Ishikawa (cell line): ENCODE data around the gene RASGEF1C.

ENCODE experiments used
- CEBPB ChIP-seq: IDR thresholded peaks from 2 replicates; pipeline ENCODE4 v1.6.1; 2012
- CREB1 ChIP-seq: IDR thresholded peaks from 2 replicates; pipeline ENCODE4 v1.6.1; 2012; ENCODE audit warnings: low read depth
- EGR1 ChIP-seq: IDR thresholded peaks from 2 replicates; pipeline ENCODE4 v1.6.1; 2012
- EP300 ChIP-seq: IDR thresholded peaks from 2 replicates; pipeline ENCODE4 v1.6.1; 2012; ENCODE audit warnings: borderline replicate concordance
- FOXM1 ChIP-seq: IDR thresholded peaks from 2 replicates; pipeline ENCODE4 v1.6.1; 2012; ENCODE audit warnings: low read depth, borderline replicate concordance
- MAX ChIP-seq: IDR thresholded peaks from 2 replicates; pipeline ENCODE4 v1.6.1; 2012
- NFIC ChIP-seq: IDR thresholded peaks from 2 replicates; pipeline ENCODE4 v1.6.1; 2012
- RAD21 ChIP-seq: IDR thresholded peaks from 2 replicates; pipeline ENCODE4 v1.6.1; 2012; ENCODE audit warnings: low read depth
- TAF1 ChIP-seq: IDR thresholded peaks from 2 replicates; pipeline ENCODE4 v1.6.1; 2012; ENCODE audit warnings: low read depth, mild to moderate bottlenecking
- TCF12 ChIP-seq: IDR thresholded peaks from 2 replicates; pipeline ENCODE4 v1.6.1; 2012; ENCODE audit warnings: low read depth
- TEAD4 ChIP-seq: IDR thresholded peaks from 2 replicates; pipeline ENCODE4 v1.6.1; 2012
- USF1 ChIP-seq: IDR thresholded peaks from 2 replicates; pipeline ENCODE4 v1.6.1; 2012
- YY1 ChIP-seq: IDR thresholded peaks from 2 replicates; pipeline ENCODE4 v1.6.1; 2012; ENCODE audit warnings: low read depth
- ZBTB7A ChIP-seq: IDR thresholded peaks from 2 replicates; pipeline ENCODE4 v1.6.1; 2012; ENCODE audit warnings: low read depth
- TF ChIP-seq, protein P1 (sequence below): IDR thresholded peaks from 2 replicates; pipeline ENCODE4 v1.6.1; 2012; ENCODE audit warnings: low read depth, mild to moderate bottlenecking

Gene RASGEF1C

GRCh38 chr5:180079702-180080466 lies 129.1 kb downstream of the RASGEF1C start:
- TF ChIP-seq CEBPB (no peak), NFIC (no peak), TCF12 (no peak), YY1 (no peak), ZBTB7A (no peak), USF1 (no peak), TEAD4 (no peak), CREB1 (no peak), EGR1 (no peak), RAD21 (no peak), EP300 (no peak), FOXM1 (no peak), TAF1 (no peak), MAX (no peak)
- TF ChIP-seq, protein P1, sequence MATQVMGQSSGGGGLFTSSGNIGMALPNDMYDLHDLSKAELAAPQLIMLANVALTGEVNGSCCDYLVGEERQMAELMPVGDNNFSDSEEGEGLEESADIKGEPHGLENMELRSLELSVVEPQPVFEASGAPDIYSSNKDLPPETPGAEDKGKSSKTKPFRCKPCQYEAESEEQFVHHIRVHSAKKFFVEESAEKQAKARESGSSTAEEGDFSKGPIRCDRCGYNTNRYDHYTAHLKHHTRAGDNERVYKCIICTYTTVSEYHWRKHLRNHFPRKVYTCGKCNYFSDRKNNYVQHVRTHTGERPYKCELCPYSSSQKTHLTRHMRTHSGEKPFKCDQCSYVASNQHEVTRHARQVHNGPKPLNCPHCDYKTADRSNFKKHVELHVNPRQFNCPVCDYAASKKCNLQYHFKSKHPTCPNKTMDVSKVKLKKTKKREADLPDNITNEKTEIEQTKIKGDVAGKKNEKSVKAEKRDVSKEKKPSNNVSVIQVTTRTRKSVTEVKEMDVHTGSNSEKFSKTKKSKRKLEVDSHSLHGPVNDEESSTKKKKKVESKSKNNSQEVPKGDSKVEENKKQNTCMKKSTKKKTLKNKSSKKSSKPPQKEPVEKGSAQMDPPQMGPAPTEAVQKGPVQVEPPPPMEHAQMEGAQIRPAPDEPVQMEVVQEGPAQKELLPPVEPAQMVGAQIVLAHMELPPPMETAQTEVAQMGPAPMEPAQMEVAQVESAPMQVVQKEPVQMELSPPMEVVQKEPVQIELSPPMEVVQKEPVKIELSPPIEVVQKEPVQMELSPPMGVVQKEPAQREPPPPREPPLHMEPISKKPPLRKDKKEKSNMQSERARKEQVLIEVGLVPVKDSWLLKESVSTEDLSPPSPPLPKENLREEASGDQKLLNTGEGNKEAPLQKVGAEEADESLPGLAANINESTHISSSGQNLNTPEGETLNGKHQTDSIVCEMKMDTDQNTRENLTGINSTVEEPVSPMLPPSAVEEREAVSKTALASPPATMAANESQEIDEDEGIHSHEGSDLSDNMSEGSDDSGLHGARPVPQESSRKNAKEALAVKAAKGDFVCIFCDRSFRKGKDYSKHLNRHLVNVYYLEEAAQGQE, result no peak

- TF ChIP-seq RAD21 (no peak), USF1 (no peak), TCF12 (no peak)
- TF ChIP-seq, protein P1, result no peak
Measured at GRCh38 chr5:180078348-180078747, 130.7 kb downstream of the RASGEF1C start.

GRCh38 chr5:180077594-180078284 lies 131.3 kb downstream of the RASGEF1C start:
- no peak for TF ChIP-seq EGR1
- TF ChIP-seq YY1, result no peak
- no peak for TF ChIP-seq TAF1
- TF ChIP-seq EP300, result no peak
- no peak for TF ChIP-seq TEAD4
- no peak for TF ChIP-seq ZBTB7A
- no peak for TF ChIP-seq USF1
- TF ChIP-seq MAX, result no peak
- no peak for TF ChIP-seq CREB1
- TF ChIP-seq RAD21, result no peak
- no peak for TF ChIP-seq TCF12
- TF ChIP-seq, protein P1, result no peak
- TF ChIP-seq FOXM1, result no peak
- no peak for TF ChIP-seq NFIC
- TF ChIP-seq CEBPB, result no peak

DNA sequence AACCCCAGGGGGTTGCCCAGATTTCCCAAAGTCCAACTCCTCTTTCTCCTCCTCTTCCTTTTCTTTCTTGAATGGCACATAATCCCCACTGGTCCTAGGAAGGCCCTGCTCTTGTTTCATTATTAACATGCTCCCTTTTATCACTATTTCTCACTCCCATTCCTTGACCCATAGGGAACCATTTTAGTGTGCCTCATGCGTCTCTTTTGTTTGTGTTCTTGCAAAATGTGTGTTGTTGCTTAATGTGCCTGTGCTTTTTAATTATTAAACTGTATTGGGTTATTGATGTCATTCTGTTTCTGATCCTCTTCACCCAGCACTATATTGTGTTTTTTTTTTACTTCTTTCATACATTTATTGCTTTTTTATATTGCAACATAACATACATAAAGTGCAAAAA lies 133.3 kb downstream of the RASGEF1C start:
- no peak for TF ChIP-seq EP300
- no peak for TF ChIP-seq USF1
- TF ChIP-seq FOXM1, result no peak
- TF ChIP-seq ZBTB7A, result no peak
- no peak for TF ChIP-seq CREB1
- no peak for TF ChIP-seq YY1
- no peak for TF ChIP-seq EGR1
- no peak for TF ChIP-seq RAD21
- no peak for TF ChIP-seq TCF12
- no peak for TF ChIP-seq TAF1
- no peak for TF ChIP-seq TEAD4
- TF ChIP-seq MAX, result no peak
- TF ChIP-seq, protein P1, result no peak
- TF ChIP-seq CEBPB, result no peak
- TF ChIP-seq NFIC, result no peak
